Transverse colon (tissue), 4 donors: Measurements from ENCODE around the gene CEBPB. TPM values are rescaled to one million over a fixed set of nuclear protein-coding genes. Genes with fewer than 3 reads are reported as not detected.

Experiments
- DNase-seq: peaks from one replicate; pipeline ENCODE4 v3.0.0-alpha.2; 2019
- H3K27ac ChIP-seq, 4 donors: fragments of 200-600 bp; sonication (generic); 2 replicates each; pipeline ENCODE4 v1.5.1; 2016 to 2018; ENCODE audit warnings: inconsistent platforms in 4 of 4
- H3K27me3 ChIP-seq: fragments of 200-600 bp; sonication (generic); 2 replicates; pipeline ENCODE4 v1.5.1; 2017; ENCODE audit warnings: inconsistent platforms
- H3K36me3 ChIP-seq, 4 donors: fragments of 200-600 bp; sonication (generic); 2 replicates each; pipeline ENCODE4 v1.5.1; 2017 to 2019; ENCODE audit warnings: inconsistent platforms in 4 of 4
- H3K4me1 ChIP-seq, 4 donors: fragments of 200-600 bp; sonication (generic); 2 replicates each; pipeline ENCODE4 v1.5.1; 2017 to 2020; ENCODE audit warnings: inconsistent platforms in 4 of 4
- H3K4me3 ChIP-seq, 4 donors: fragments of 200-600 bp; sonication (generic); 1 replicate in 1 of 4; 2 replicates in 3 of 4; pipeline versions ENCODE4 v1.5.1 to v1.6.1; 2017 to 2019; ENCODE audit warnings: inconsistent platforms in 4 of 4
- H3K9me3 ChIP-seq, 2 donors: fragments of 200-600 bp; sonication (generic); 2 replicates each; pipeline ENCODE4 v1.5.1; 2017 to 2019; ENCODE audit warnings: inconsistent platforms in 2 of 2
- EP300 ChIP-seq: sonication (generic); formaldehyde crosslinking; IDR thresholded peaks from one replicate; pipeline ENCODE4 v1.6.1; 2017; ENCODE audit warnings: antibody characterized with exemption, low read depth
- POLR2A ChIP-seq: fragments of 450-650 bp; IDR thresholded peaks from one replicate; pipeline ENCODE4 v1.6.1; 2016; ENCODE audit warnings: antibody characterized with exemption, mild to moderate bottlenecking, moderate library complexity
- POLR2AphosphoS5 ChIP-seq, 3 donors: sonication (generic); formaldehyde crosslinking; IDR thresholded peaks; one replicate each; pipeline ENCODE4 v1.6.1; 2016; ENCODE audit warnings: antibody characterized with exemption in 3 of 3
- WGBS, 2 donors: methylation state at CpG; one replicate each; pipeline ENCODE4 v1.1.5; 2018; ENCODE audit warnings: low coverage in 1 of 2; 5-methylcytosine and 5-hydroxymethylcytosine counted together
- in situ Hi-C, 4 donors: fragments of 200-750 bp; cut with MboI; loops; one replicate each; pipeline versions ENCODE4 v1.15.0 to v1.15.1; 2017; ENCODE audit warnings: low sequenced_read_pairs in 3 of 4, low pct_ligation_motif_present in 1 of 4, low pct_unique_long_range_greater_than_20kb in 1 of 4
- intact Hi-C: fragments of 100-400 bp; cut with DNase I; formaldehyde crosslinking; loops from one replicate; pipeline ENCODE4 v1.15.1; 2023; ENCODE audit warnings: low total_unique reads
- total RNA-seq, 4 donors: library from RNA; depleted of rRNA; stranded (reverse); fragments of >200 nt; gene quantifications; one replicate each; pipeline ENCODE4 v1.1.0, GENCODE V29; 2016
- TF ChIP-seq, protein P1 (sequence below), 5 experiments: fragments of 200-600 bp in 3 of 5; fragments of 450-650 bp in 2 of 5; sonication (generic) in 3 of 5; IDR thresholded peaks; 1 replicate in 2 of 5; 2 replicates in 3 of 5; pipeline ENCODE4 v1.5.1; 2016 to 2017; ENCODE audit warnings: antibody characterized with exemption in 5 of 5, inconsistent platforms in 3 of 5, mild to moderate bottlenecking in 2 of 5, moderate library complexity in 1 of 5

CEBPB gene
- total RNA-seq, 4 donors from 2014 or later, result 26.1 to 78.9 (median 57.1) TPM

DNA sequence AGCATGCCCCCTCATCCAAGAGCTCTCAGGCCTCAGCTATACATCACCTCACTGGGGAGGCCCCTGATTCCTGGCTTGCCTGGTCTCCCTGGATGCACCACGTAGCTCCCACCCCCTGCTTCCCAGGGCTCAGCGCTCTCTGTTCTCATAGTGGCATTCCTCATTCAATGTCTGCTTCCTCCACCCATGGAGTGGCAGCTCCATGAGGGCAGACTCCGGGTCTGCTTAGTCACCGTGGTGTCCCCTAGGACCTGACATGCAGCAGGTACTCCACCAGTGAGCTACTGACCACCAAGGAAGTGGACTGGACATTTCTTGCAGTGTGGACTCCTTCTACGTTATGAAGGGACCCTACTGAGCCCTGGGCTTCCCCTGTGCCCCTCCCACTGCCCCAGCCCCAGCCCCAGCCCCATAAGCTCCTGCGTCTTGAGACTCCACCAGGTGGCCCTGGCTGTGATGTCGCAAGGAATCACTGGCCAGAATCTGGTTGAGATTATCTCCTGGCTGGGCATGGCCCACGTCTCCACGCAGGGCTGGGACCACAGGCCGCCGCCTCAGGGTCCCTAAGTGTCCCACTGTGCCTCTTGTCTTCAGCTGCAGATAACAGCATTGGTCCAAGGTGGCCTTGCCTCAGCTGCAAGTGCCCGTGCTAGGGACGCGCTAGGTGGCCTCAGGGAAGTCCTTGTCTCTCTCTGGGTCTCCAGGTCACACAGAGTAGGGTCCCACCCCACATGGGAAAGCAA is 26.7 kb downstream of the CEBPB start:
- in situ Hi-C loops (loop anchor here in 1 of 4 donors (25.0 kb wide), 1 partner anchor 120 kb away; no protein-coding TSS in a partner anchor), intact Hi-C loops (no loop called here)
- no peak overlapping the region for H3K27ac ChIP-seq
- TF ChIP-seq, protein P1, sequence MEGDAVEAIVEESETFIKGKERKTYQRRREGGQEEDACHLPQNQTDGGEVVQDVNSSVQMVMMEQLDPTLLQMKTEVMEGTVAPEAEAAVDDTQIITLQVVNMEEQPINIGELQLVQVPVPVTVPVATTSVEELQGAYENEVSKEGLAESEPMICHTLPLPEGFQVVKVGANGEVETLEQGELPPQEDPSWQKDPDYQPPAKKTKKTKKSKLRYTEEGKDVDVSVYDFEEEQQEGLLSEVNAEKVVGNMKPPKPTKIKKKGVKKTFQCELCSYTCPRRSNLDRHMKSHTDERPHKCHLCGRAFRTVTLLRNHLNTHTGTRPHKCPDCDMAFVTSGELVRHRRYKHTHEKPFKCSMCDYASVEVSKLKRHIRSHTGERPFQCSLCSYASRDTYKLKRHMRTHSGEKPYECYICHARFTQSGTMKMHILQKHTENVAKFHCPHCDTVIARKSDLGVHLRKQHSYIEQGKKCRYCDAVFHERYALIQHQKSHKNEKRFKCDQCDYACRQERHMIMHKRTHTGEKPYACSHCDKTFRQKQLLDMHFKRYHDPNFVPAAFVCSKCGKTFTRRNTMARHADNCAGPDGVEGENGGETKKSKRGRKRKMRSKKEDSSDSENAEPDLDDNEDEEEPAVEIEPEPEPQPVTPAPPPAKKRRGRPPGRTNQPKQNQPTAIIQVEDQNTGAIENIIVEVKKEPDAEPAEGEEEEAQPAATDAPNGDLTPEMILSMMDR (IDR thresholded peaks at IDR 0.05), result no peak
- H3K27me3 ChIP-seq, result no peaks in the 10 kb centered on the region
- no peaks in the 10 kb centered on the region for H3K9me3 ChIP-seq
- H3K36me3 ChIP-seq, result no peaks in the 10 kb centered on the region
- no peak overlapping the region for H3K4me3 ChIP-seq
- H3K4me1 ChIP-seq, result peaks cover 0 to 13% (median 8%) of the 10 kb centered on the region in 4 donors
- no peak for DNase-seq
- 90 to 92% methylated on average over 2 to 14 of the region's 14 CpGs for WGBS, 2 donors

DNA sequence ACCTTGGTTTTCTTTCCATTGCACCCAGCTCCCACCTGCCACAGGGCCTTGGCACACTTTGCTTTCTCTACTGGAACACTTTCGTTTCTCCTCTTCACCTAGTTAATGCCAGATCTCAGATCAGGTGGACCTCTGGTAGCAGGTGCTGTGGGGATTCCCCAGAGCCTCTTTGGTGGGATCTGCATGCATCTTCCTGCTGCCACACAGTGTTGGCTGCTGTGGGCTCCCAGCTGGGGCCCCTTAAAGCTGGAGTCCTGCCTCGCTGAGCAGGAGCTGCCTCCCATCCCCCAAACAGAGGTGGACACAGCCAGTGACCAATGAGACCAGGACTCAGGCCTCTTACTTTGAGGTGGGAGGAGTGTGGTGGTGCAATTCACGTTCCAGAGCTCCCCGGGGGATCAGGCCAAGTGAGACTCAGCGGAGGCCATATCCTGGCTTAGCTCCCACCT is 28.4 kb downstream of the CEBPB start:
- H3K36me3 ChIP-seq, result no peaks in the 10 kb centered on the region
- intact Hi-C loops, result no loop called here
- H3K4me3 ChIP-seq, result no peak overlapping the region
- TF ChIP-seq EP300, result no peak
- H3K9me3 ChIP-seq, result no peaks in the 10 kb centered on the region
- no peak overlapping the region for H3K27ac ChIP-seq
- no peaks in the 10 kb centered on the region for H3K27me3 ChIP-seq
- DNase-seq, result no peak
- peaks cover 0 to 13% (median 8%) of the 10 kb centered on the region in 4 donors for H3K4me1 ChIP-seq
- in situ Hi-C loops, result loop anchor here in 1 of 4 donors (25.0 kb wide), 1 partner anchor 118 kb away; no protein-coding TSS in a partner anchor
- 65 to 78% methylated on average over 1 to 5 of the region's 5 CpGs for WGBS, 2 donors

DNA sequence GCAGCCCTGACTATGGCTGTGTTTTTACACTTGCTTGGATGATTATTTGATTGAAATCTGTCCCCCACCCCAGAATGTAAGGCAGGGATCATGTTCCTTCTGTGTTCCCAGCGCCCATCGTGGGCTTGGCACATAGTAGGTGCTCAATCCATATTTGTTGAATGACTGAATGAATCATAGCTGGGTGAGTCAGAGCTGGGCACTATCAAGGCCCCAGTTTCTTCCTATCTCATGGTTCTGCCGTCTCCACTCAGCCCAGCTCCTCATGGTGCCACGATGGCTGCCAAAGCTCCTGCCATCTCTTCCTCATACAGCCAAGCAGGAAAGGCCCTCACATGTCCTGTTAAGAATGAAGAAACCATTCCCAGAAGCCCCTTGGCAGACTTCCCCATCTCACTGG is 29.0 kb downstream of the CEBPB start:
- Histone ChIP-seq H3K4me1 (peaks cover 0 to 13% (median 8%) of the 10 kb centered on the region in 4 donors), H3K36me3 (no peaks in the 10 kb centered on the region), H3K27ac (no peak overlapping the region), H3K27me3 (no peaks in the 10 kb centered on the region), H3K4me3 (no peak overlapping the region), H3K9me3 (no peaks in the 10 kb centered on the region)
- intact Hi-C loops, result no loop called here
- DNase-seq, result no peak
- in situ Hi-C loops, result loop anchor here in 1 of 4 donors (25.0 kb wide), 1 partner anchor 118 kb away; no protein-coding TSS in a partner anchor
- 65 to 100% methylated on average over 1 to 4 of the region's 4 CpGs for WGBS, 2 donors
- TF ChIP-seq, protein P1 (IDR thresholded peaks at IDR 0.05), result no peak
- TF ChIP-seq POLR2A (no peak), POLR2AphosphoS5 (IDR thresholded peaks at IDR 0.05) (no peak), EP300 (no peak)

DNA sequence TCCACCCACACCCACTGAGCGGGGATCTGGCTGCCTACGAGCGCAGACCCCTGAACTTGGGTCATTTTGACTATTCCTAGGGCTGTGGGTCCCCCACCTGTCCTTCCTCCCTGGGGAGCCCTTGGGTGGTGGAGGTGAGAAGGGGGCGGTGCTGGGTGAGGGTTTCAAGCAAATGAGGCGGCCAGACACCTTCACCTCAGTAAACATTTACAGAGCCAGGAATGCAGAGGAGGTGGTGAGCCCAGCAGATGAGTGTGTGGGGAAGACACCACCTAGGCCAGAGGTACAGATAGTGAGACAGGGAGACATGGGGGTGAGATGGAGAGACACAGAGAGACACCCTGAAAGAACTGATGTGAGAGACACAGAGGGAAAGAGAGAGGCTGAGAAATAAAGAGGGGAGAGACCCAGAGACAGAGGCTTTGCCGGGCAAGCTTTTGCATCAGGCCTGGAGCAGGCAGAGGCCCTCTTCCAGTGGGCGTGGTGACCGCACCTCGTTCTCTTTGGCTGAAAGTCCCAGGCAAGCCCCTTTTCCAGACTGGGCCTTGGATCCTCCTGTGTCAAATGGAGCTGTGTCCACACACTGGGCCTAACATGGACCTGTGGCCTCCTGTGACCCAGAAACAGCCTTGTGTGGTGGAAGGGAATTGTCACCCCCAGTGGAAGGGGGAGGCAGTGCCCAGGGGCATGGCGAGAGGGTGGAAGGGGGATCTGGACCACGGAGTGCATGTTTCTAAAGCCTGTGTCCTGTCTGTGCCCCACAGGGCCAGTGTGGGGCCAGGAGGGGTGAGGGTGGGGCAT is 29.7 kb downstream of the CEBPB start:
- in situ Hi-C loops (loop anchor here in 1 of 4 donors (25.0 kb wide), 1 partner anchor 117 kb away; no protein-coding TSS in a partner anchor), intact Hi-C loops (no loop called here)
- Histone ChIP-seq H3K4me1 (peaks cover 4 to 14% (median 12%) of the 10 kb centered on the region in 4 donors), H3K27me3 (no peaks in the 10 kb centered on the region), H3K27ac (no peak overlapping the region), H3K4me3 (no peak overlapping the region), H3K36me3 (no peaks in the 10 kb centered on the region), H3K9me3 (no peaks in the 10 kb centered on the region)
- TF ChIP-seq POLR2AphosphoS5 (IDR thresholded peaks at IDR 0.05) (no peak), POLR2A (no peak), EP300 (no peak)
- TF ChIP-seq, protein P1 (IDR thresholded peaks at IDR 0.05), result no peak
- 71% methylated on average over 11 of the region's 11 CpGs; no CpG with 5 or more reads in 1 of the 2 donors for WGBS, 2 donors
- DNase-seq, result no peak
